Measurements from ENCODE around the gene TCF15. TPM values are rescaled to one million over a fixed set of nuclear protein-coding genes. Genes with fewer than 3 reads are reported as not detected.

TCF15 gene
- total and polyA plus RNA-seq, 2 experiments from 2014 or later, result not detected

GRCh38 chr20:623021-623420 lies 12.9 kb upstream of the TCF15 start:
- TF ChIP-seq CTCF (IDR thresholded peaks at IDR 0.05; ENCODE audit: poor library complexity) (no peak), EZH2 (IDR thresholded peaks at IDR 0.05; ENCODE audit: borderline replicate concordance) (no peak), EZH2phosphoT487 (IDR thresholded peaks at IDR 0.05; ENCODE audit: low read depth, severe bottlenecking, unreplicated experiment) (no peak)
- Histone ChIP-seq H3K9me2 (replicated peaks; ENCODE audit: insufficient read depth) (no peaks in the 10 kb centered on the region), H2AFZ (no peak overlapping the region)

GRCh38 chr20:622161-622560 lies 12.1 kb upstream of the TCF15 start:
- no peak for DNase-seq (ENCODE audit: low spot score)
- H2AFZ ChIP-seq, result no peak overlapping the region
- H3K36me3 ChIP-seq (replicated peaks; ENCODE audit: insufficient read depth, low read depth), result no peaks in the 10 kb centered on the region
- no peak overlapping the region for H3K4me2 ChIP-seq
- no peaks in the 10 kb centered on the region for H3K9me2 ChIP-seq (replicated peaks; ENCODE audit: insufficient read depth)
- no peaks in the 10 kb centered on the region for H4K20me1 ChIP-seq (ENCODE audit: insufficient read depth, poor library complexity, severe bottlenecking)
- WGBS (ENCODE audit: low lambda C conversion rate, missing lambda C conversion rate), result 73% methylated on average over 7 of the region's 7 CpGs
- H3K4me1 ChIP-seq (ENCODE audit: insufficient read depth), result no peaks in the 10 kb centered on the region
- no peaks in the 10 kb centered on the region for H3K79me2 ChIP-seq
- TF ChIP-seq EZH2phosphoT487 (IDR thresholded peaks at IDR 0.05; ENCODE audit: low read depth, severe bottlenecking, unreplicated experiment), result no peak
- TF ChIP-seq EZH2 (IDR thresholded peaks at IDR 0.05; ENCODE audit: borderline replicate concordance), result no peak
- no peak for TF ChIP-seq CTCF (IDR thresholded peaks at IDR 0.05; ENCODE audit: poor library complexity)
- no peak overlapping the region for H3K4me3 ChIP-seq
- H3K9me3 ChIP-seq (ENCODE audit: low read depth), result no peaks in the 10 kb centered on the region
- peaks cover 2% of the 10 kb centered on the region for H3K27me3 ChIP-seq
- H3K27ac ChIP-seq, result no peak overlapping the region

More at GRCh38 chr20:623021-623420, 12.9 kb upstream of the TCF15 start:
- no peak overlapping the region for H3K4me2 ChIP-seq
- no peaks in the 10 kb centered on the region for H4K20me1 ChIP-seq (ENCODE audit: insufficient read depth, poor library complexity, severe bottlenecking)
- no peaks in the 10 kb centered on the region for H3K9me3 ChIP-seq (ENCODE audit: low read depth)
- no peaks in the 10 kb centered on the region for H3K4me1 ChIP-seq (ENCODE audit: insufficient read depth)
- H3K79me2 ChIP-seq, result no peaks in the 10 kb centered on the region
- H3K27ac ChIP-seq, result no peak overlapping the region
- no peak for DNase-seq (ENCODE audit: low spot score)
- WGBS (ENCODE audit: low lambda C conversion rate, missing lambda C conversion rate), result 31% methylated on average over 4 of the region's 4 CpGs
- no peaks in the 10 kb centered on the region for H3K36me3 ChIP-seq (replicated peaks; ENCODE audit: insufficient read depth, low read depth)
- H3K27me3 ChIP-seq, result peaks cover 2% of the 10 kb centered on the region
- no peak overlapping the region for H3K4me3 ChIP-seq

GRCh38 chr20:621125-621756 lies 11.1 kb upstream of the TCF15 start:
- no peaks in the 10 kb centered on the region for H3K79me2 ChIP-seq
- H3K4me1 ChIP-seq (ENCODE audit: insufficient read depth), result no peaks in the 10 kb centered on the region
- H2AFZ ChIP-seq, result no peak overlapping the region
- H3K4me3 ChIP-seq, result no peak overlapping the region
- no peak overlapping the region for H3K4me2 ChIP-seq
- H3K9me3 ChIP-seq (ENCODE audit: low read depth), result no peaks in the 10 kb centered on the region
- peaks cover under 1% of the 10 kb centered on the region for H3K27me3 ChIP-seq
- no peaks in the 10 kb centered on the region for H3K36me3 ChIP-seq (replicated peaks; ENCODE audit: insufficient read depth, low read depth)
- TF ChIP-seq EZH2phosphoT487 (IDR thresholded peaks at IDR 0.05; ENCODE audit: low read depth, severe bottlenecking, unreplicated experiment), result no peak
- no peak for TF ChIP-seq CTCF (IDR thresholded peaks at IDR 0.05; ENCODE audit: poor library complexity)
- TF ChIP-seq EZH2 (IDR thresholded peaks at IDR 0.05; ENCODE audit: borderline replicate concordance), result no peak
- no peaks in the 10 kb centered on the region for H3K9me2 ChIP-seq (replicated peaks; ENCODE audit: insufficient read depth)
- no peaks in the 10 kb centered on the region for H4K20me1 ChIP-seq (ENCODE audit: insufficient read depth, poor library complexity, severe bottlenecking)
- H3K27ac ChIP-seq, result no peak overlapping the region
- 46% methylated on average over 5 of the region's 5 CpGs for WGBS (ENCODE audit: low lambda C conversion rate, missing lambda C conversion rate)
- no peak for DNase-seq (ENCODE audit: low spot score)

Measured in hepatocyte (in vitro differentiated cells).